Mesodermal cell (in vitro differentiated cells): ENCODE measurements around the gene F12.
A peak's percentile ranks its signal among the peaks of the same experiment; 100 is the strongest.

Experiments used
- H3K27ac ChIP-seq: 2 replicates; pipeline ENCODE4 v1.7.0; 2013; ENCODE audit warnings: mild to moderate bottlenecking, low read depth, low read length, moderate library complexity; ENCODE audit not compliant: severe bottlenecking
- H3K36me3 ChIP-seq: 2 replicates; pipeline ENCODE4 v1.7.1; 2013; ENCODE audit warnings: mild to moderate bottlenecking, low read length, moderate library complexity; ENCODE audit not compliant: control insufficient read depth, insufficient read depth
- H3K4me1 ChIP-seq: one replicate; pipeline ENCODE4 v1.7.1; 2013; ENCODE audit warnings: mild to moderate bottlenecking, low read length; ENCODE audit not compliant: insufficient read depth, control insufficient read depth, poor library complexity, severe bottlenecking
- H3K4me3 ChIP-seq: 2 replicates; pipeline ENCODE4 v1.7.0; 2013; ENCODE audit warnings: low read length, control low read depth, mild to moderate bottlenecking; ENCODE audit not compliant: insufficient read depth, poor library complexity, severe bottlenecking; ENCODE audit errors: extremely low read depth
- H3K9me3 ChIP-seq: 2 replicates; pipeline ENCODE4 v1.7.1; 2013; ENCODE audit warnings: mild to moderate bottlenecking, low read length, moderate library complexity; ENCODE audit not compliant: control insufficient read depth
- WGBS, 2 experiments: methylation state at CpG; one replicate each; pipeline ENCODE4 v1.1.5; 2013; ENCODE audit warnings: missing lambda C conversion rate in 2 of 2; ENCODE audit not compliant: insufficient coverage in 2 of 2; 5-methylcytosine and 5-hydroxymethylcytosine counted together

The F12 gene

GRCh38 chr5:177430140-177430951 lies 21.0 kb upstream of the F12 start:
- Histone ChIP-seq H3K36me3 (peaks cover 55% of the 10 kb centered on the region), H3K4me3 (no peak overlapping the region), H3K4me1 (peaks cover 15% of the 10 kb centered on the region), H3K9me3 (no peaks in the 10 kb centered on the region), H3K27ac (no peak overlapping the region)
- 94 to 95% methylated on average over 25 of the region's 26 CpGs for WGBS, 2 experiments

GRCh38 chr5:177429248-177430040 lies 20.1 kb upstream of the F12 start:
- H3K4me3 ChIP-seq: no peak overlapping the region
- 93 to 94% methylated on average over 6 of the region's 6 CpGs for WGBS, 2 experiments
- H3K36me3 ChIP-seq: peaks cover 46% of the 10 kb centered on the region

GRCh38 chr5:177428574-177429217 lies 19.3 kb upstream of the F12 start:
- WGBS, 2 experiments: 90 to 91% methylated on average over 7 to 10 of the region's 10 CpGs
- peaks cover 38% of the 10 kb centered on the region for H3K36me3 ChIP-seq
- H3K27ac ChIP-seq: no peak overlapping the region
- no peaks in the 10 kb centered on the region for H3K9me3 ChIP-seq
- H3K4me1 ChIP-seq: peaks cover 17% of the 10 kb centered on the region
- H3K4me3 ChIP-seq: no peak overlapping the region

More at GRCh38 chr5:177429248-177430040, 20.1 kb upstream of the F12 start:
- H3K9me3 ChIP-seq: no peaks in the 10 kb centered on the region
- peaks cover 17% of the 10 kb centered on the region for H3K4me1 ChIP-seq
- no peak overlapping the region for H3K27ac ChIP-seq

- Histone ChIP-seq H3K4me3 (no peak overlapping the region), H3K9me3 (no peaks in the 10 kb centered on the region), H3K27ac (no peak overlapping the region), H3K36me3 (peaks cover 32% of the 10 kb centered on the region), H3K4me1 (peaks cover 17% of the 10 kb centered on the region)
- 91 to 96% methylated on average over 9 to 11 of the region's 11 CpGs for WGBS, 2 experiments
Measured at GRCh38 chr5:177427919-177428573, 18.7 kb upstream of the F12 start.

- Histone ChIP-seq H3K27ac (no peak overlapping the region), H3K4me1 (peaks cover 17% of the 10 kb centered on the region), H3K36me3 (peaks cover 25% of the 10 kb centered on the region), H3K4me3 (peak overlapping the region; percentile 76), H3K9me3 (no peaks in the 10 kb centered on the region)
- 33 to 36% methylated on average over 10 to 11 of the region's 11 CpGs for whole genome bisulfite sequencing, 2 experiments
Measured at GRCh38 chr5:177427211-177427822, 18.0 kb upstream of the F12 start.

GRCh38 chr5:177426566-177427210 lies 17.3 kb upstream of the F12 start, which contains the start of gene GRK6:
Gene GRK6, plus strand, starts transcription at chr5:177426676. Its CDS starts 170 bp downstream, at chr5:177426846.
- WGBS, 2 experiments: 0 to 1% methylated on average over 46 to 53 of the region's 82 CpGs
- Histone ChIP-seq H3K27ac (peak within 1 kb of the TSS; percentile 96), H3K4me3 (peak within 1 kb of the TSS; percentile 76), H3K4me1 (peaks cover 17% of the 10 kb centered on the region), H3K9me3 (no peaks in the 10 kb centered on the region), H3K36me3 (peaks cover 20% of the 10 kb centered on the region)

- Histone ChIP-seq H3K36me3 (peaks cover 13% of the 10 kb centered on the region), H3K4me1 (peaks cover 17% of the 10 kb centered on the region), H3K27ac (peak overlapping the region; percentile 96), H3K9me3 (no peaks in the 10 kb centered on the region), H3K4me3 (peak overlapping the region; percentile 54)
- 1 to 2% methylated on average over 36 to 51 of the region's 52 CpGs for WGBS, 2 experiments
Measured at GRCh38 chr5:177425801-177426565, 16.6 kb upstream of the F12 start.

- Histone ChIP-seq H3K4me3 (peak overlapping the region; percentile 54), H3K27ac (peak overlapping the region; percentile 96)
- 67 to 68% methylated on average over 9 to 12 of the region's 13 CpGs for WGBS, 2 experiments
Measured at GRCh38 chr5:177425196-177425800, 15.9 kb upstream of the F12 start.

GRCh38 chr5:177423671-177424070 lies 14.3 kb upstream of the F12 start:
- 75 to 84% methylated on average over 1 to 2 of the region's 2 CpGs for WGBS, 2 experiments
- Histone ChIP-seq H3K9me3 (no peaks in the 10 kb centered on the region), H3K36me3 (no peaks in the 10 kb centered on the region), H3K27ac (no peak overlapping the region), H3K4me1 (peaks cover 7% of the 10 kb centered on the region), H3K4me3 (no peak overlapping the region)

More at GRCh38 chr5:177425196-177425800, 15.9 kb upstream of the F12 start:
- H3K9me3 ChIP-seq: no peaks in the 10 kb centered on the region
- peaks cover 17% of the 10 kb centered on the region for H3K4me1 ChIP-seq
- peaks cover 7% of the 10 kb centered on the region for H3K36me3 ChIP-seq
